HepG2 (cell line): ENCODE results near the gene PTTG1. TPM values are rescaled to one million over a fixed set of nuclear protein-coding genes. Genes with fewer than 3 reads are reported as not detected.

Source experiments
- CERS6 ChIP-seq: sonication (generic); formaldehyde crosslinking; IDR thresholded peaks from 2 replicates; pipeline ENCODE4 v1.5.0; 2020; ENCODE audit warnings: missing genetic modification reagents
- DRAP1 ChIP-seq: IDR thresholded peaks from 2 replicates; pipeline ENCODE4 v1.6.1; 2016; ENCODE audit warnings: missing genetic modification reagents, missing compliant biosample characterization
- GLMP ChIP-seq: sonication (generic); formaldehyde crosslinking; IDR thresholded peaks from 2 replicates; pipeline ENCODE4 v1.9.0; 2021; ENCODE audit warnings: missing genetic modification reagents, mild to moderate bottlenecking, borderline replicate concordance
- GTF3A ChIP-seq: sonication (generic); formaldehyde crosslinking; conservative IDR thresholded peaks from 2 replicates; pipeline ENCODE4 v1.4.0; 2020; ENCODE audit warnings: mild to moderate bottlenecking, missing genetic modification reagents
- HOMEZ ChIP-seq: IDR thresholded peaks from 2 replicates; pipeline ENCODE4 v1.6.1; 2016; ENCODE audit warnings: low read depth
- MZF1 ChIP-seq: sonication (generic); formaldehyde crosslinking; IDR thresholded peaks from 2 replicates; pipeline ENCODE4 v1.8.1; 2023; ENCODE audit warnings: mild to moderate bottlenecking, missing genetic modification reagents, borderline replicate concordance
- REXO4 ChIP-seq: sonication (generic); formaldehyde crosslinking; IDR thresholded peaks from 2 replicates; pipeline ENCODE4 v1.8.0; 2022; ENCODE audit warnings: missing genetic modification reagents, mild to moderate bottlenecking, borderline replicate concordance
- RFX5 ChIP-seq: IDR thresholded peaks from 2 replicates; pipeline ENCODE4 v1.6.1; 2011; ENCODE audit warnings: low read depth, low read length, improper control_type of control experiment
- STAT5B ChIP-seq: sonication (generic); formaldehyde crosslinking; IDR thresholded peaks from 2 replicates; pipeline ENCODE4 v1.4.0; 2020; ENCODE audit warnings: missing genetic modification reagents
- WIZ ChIP-seq: sonication (generic); formaldehyde crosslinking; IDR thresholded peaks from 2 replicates; pipeline ENCODE4 v1.5.1; 2020; ENCODE audit warnings: mild to moderate bottlenecking, missing genetic modification reagents
- ZNF225 ChIP-seq: sonication (generic); formaldehyde crosslinking; IDR thresholded peaks from 2 replicates; pipeline ENCODE4 v1.4.0; 2020; ENCODE audit warnings: mild to moderate bottlenecking, missing genetic modification reagents
- ZSCAN5A ChIP-seq: sonication (generic); formaldehyde crosslinking; IDR thresholded peaks from 2 replicates; pipeline ENCODE4 v1.8.0; 2022; ENCODE audit warnings: mild to moderate bottlenecking, missing genetic modification reagents, borderline replicate concordance
- polyA plus RNA-seq, 8 experiments: library from polyadenylated mRNA; depleted of rRNA in 3 of 8; stranded (reverse) in 7 of 8; unstranded in 1 of 8; fragments of >200 nt; fragmentation: Illumina TruSeq in 4 of 8; extraction: Trizol in 4 of 8; gene quantifications; 2 replicates each; pipeline versions ENCODE4 v1.2.1 to v1.2.3, GENCODE V29; 2011 to 2016; ENCODE audit warnings: low read depth in 4 of 8, missing spikeins in 1 of 8, mixed read lengths in 1 of 8; ENCODE audit not compliant: insufficient read depth in 1 of 8
- total RNA-seq, 5 experiments: library from RNA; depleted of rRNA; stranded (reverse); fragments of >200 nt; fragmentation: Illumina TruSeq; extraction: Trizol; gene quantifications; 2 replicates each; pipeline ENCODE4 v1.2.3, GENCODE V29; 2016; ENCODE audit warnings: low read depth in 1 of 5
- TF ChIP-seq, protein P1 (sequence below): sonication (generic); formaldehyde crosslinking; IDR thresholded peaks from 2 replicates; pipeline ENCODE4 v1.5.1; 2020; ENCODE audit warnings: missing genetic modification reagents, mild to moderate bottlenecking, borderline replicate concordance
- TF ChIP-seq, protein P2 (sequence below): sonication (generic); formaldehyde crosslinking; IDR thresholded peaks from 2 replicates; pipeline ENCODE4 v1.4.0; 2020; ENCODE audit warnings: mild to moderate bottlenecking, low read depth, missing genetic modification reagents
- TF ChIP-seq, protein P3 (sequence below): sonication (generic); formaldehyde crosslinking; IDR thresholded peaks from 2 replicates; pipeline ENCODE4 v1.5.1; 2020; ENCODE audit warnings: mild to moderate bottlenecking, missing genetic modification reagents, moderate library complexity
- TF ChIP-seq, protein P4 (sequence below): sonication (generic); formaldehyde crosslinking; IDR thresholded peaks from 2 replicates; pipeline ENCODE4 v1.8.0; 2022; ENCODE audit warnings: missing genetic modification reagents, mild to moderate bottlenecking, borderline replicate concordance

Gene PTTG1
- total and polyA plus RNA-seq, 2 of the 13 experiments (the other 11 are each of a cell fraction or from before 2014, with no cell fraction given), result 102 to 161 TPM

- TF ChIP-seq, protein P1, sequence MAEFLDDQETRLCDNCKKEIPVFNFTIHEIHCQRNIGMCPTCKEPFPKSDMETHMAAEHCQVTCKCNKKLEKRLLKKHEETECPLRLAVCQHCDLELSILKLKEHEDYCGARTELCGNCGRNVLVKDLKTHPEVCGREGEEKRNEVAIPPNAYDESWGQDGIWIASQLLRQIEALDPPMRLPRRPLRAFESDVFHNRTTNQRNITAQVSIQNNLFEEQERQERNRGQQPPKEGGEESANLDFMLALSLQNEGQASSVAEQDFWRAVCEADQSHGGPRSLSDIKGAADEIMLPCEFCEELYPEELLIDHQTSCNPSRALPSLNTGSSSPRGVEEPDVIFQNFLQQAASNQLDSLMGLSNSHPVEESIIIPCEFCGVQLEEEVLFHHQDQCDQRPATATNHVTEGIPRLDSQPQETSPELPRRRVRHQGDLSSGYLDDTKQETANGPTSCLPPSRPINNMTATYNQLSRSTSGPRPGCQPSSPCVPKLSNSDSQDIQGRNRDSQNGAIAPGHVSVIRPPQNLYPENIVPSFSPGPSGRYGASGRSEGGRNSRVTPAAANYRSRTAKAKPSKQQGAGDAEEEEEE, result no peak
- TF ChIP-seq RFX5, result no peak
- TF ChIP-seq STAT5B, result no peak
- no peak for TF ChIP-seq GLMP
- TF ChIP-seq, protein P2, sequence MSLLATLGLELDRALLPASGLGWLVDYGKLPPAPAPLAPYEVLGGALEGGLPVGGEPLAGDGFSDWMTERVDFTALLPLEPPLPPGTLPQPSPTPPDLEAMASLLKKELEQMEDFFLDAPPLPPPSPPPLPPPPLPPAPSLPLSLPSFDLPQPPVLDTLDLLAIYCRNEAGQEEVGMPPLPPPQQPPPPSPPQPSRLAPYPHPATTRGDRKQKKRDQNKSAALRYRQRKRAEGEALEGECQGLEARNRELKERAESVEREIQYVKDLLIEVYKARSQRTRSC (CRISPR knock-in tag), result no peak
- TF ChIP-seq CERS6 (CRISPR knock-in tag), result no peak
- 0 out of 2 replicates have a peak, but pooled peaks have one; percentile 26 for TF ChIP-seq HOMEZ
- no peak for TF ChIP-seq MZF1
- peak; percentile 70; the same call in 1 of the 2 replicates for TF ChIP-seq ZNF225 (CRISPR knock-in tag)
- no peak for TF ChIP-seq REXO4 (CRISPR knock-in tag)
- TF ChIP-seq ZSCAN5A (CRISPR knock-in tag), result no peak
- no peak for TF ChIP-seq WIZ (CRISPR knock-in tag)
- TF ChIP-seq, protein P3, sequence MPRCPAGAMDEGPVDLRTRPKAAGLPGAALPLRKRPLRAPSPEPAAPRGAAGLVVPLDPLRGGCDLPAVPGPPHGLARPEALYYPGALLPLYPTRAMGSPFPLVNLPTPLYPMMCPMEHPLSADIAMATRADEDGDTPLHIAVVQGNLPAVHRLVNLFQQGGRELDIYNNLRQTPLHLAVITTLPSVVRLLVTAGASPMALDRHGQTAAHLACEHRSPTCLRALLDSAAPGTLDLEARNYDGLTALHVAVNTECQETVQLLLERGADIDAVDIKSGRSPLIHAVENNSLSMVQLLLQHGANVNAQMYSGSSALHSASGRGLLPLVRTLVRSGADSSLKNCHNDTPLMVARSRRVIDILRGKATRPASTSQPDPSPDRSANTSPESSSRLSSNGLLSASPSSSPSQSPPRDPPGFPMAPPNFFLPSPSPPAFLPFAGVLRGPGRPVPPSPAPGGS (CRISPR knock-in tag), result peak; percentile 100
- TF ChIP-seq, protein P4, sequence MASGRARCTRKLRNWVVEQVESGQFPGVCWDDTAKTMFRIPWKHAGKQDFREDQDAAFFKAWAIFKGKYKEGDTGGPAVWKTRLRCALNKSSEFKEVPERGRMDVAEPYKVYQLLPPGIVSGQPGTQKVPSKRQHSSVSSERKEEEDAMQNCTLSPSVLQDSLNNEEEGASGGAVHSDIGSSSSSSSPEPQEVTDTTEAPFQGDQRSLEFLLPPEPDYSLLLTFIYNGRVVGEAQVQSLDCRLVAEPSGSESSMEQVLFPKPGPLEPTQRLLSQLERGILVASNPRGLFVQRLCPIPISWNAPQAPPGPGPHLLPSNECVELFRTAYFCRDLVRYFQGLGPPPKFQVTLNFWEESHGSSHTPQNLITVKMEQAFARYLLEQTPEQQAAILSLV (CRISPR knock-in tag), result peak; percentile 55; the same call in 1 of the 2 replicates
- TF ChIP-seq DRAP1 (CRISPR knock-in tag), result peak; percentile 97
- 0 out of 2 replicates have a peak, but pooled peaks have one; percentile 21 for TF ChIP-seq GTF3A
These were observed 46.1 kb downstream of the PTTG1 start (continued) for GRCh38 chr5:160467555-160468362.
